H1 (cell line): ENCODE data around the gene DNAH1. TPM values are rescaled to one million over a fixed set of nuclear protein-coding genes. Genes with fewer than 3 reads are reported as not detected.
A peak's percentile ranks its signal among the peaks of the same experiment; 100 is the strongest.

Experiments
- ASH2L ChIP-seq: fragments of 200-600, 300-600 bp; sonication (generic); IDR thresholded peaks from one replicate; pipeline ENCODE4 v1.7.1; 2017; ENCODE audit warnings: low read length
- BCL11A ChIP-seq, 2 experiments: IDR thresholded peaks; one replicate each; pipeline ENCODE4 v1.6.1; 2011; ENCODE audit warnings: low read depth in 2 of 2, low read length in 2 of 2, mild to moderate bottlenecking in 2 of 2
- CBX8 ChIP-seq: fragments of 300-800, 300-1000 bp; sonication (generic); IDR thresholded peaks from 2 replicates; pipeline ENCODE4 v1.7.1; 2016; ENCODE audit warnings: low read depth, low read length, borderline replicate concordance
- CHD2 ChIP-seq: IDR thresholded peaks from 2 replicates; pipeline ENCODE4 v1.6.1; 2012; ENCODE audit warnings: low read length, improper control_type of control experiment
- CREB1 ChIP-seq: IDR thresholded peaks from 2 replicates; pipeline ENCODE4 v1.6.1; 2012; ENCODE audit warnings: inconsistent platforms
- CTBP2 ChIP-seq: IDR thresholded peaks from 2 replicates; pipeline ENCODE4 v1.7.0; 2011; ENCODE audit warnings: borderline replicate concordance, mild to moderate bottlenecking, moderate library complexity, mixed read lengths, low read length; ENCODE audit not compliant: insufficient read depth, insufficient read length
- E2F6 ChIP-seq: IDR thresholded peaks from 2 replicates; pipeline ENCODE4 v1.6.1; 2012; ENCODE audit warnings: inconsistent platforms
- KDM4A ChIP-seq: IDR thresholded peaks from one replicate; pipeline ENCODE4 v1.7.1; 2012; ENCODE audit warnings: low read depth, mild to moderate bottlenecking, moderate library complexity, low read length, inconsistent platforms; ENCODE audit not compliant: severe bottlenecking
- NRF1 ChIP-seq: IDR thresholded peaks from 2 replicates; pipeline ENCODE4 v1.6.1; 2011; ENCODE audit warnings: mild to moderate bottlenecking, low read depth, low read length, improper control_type of control experiment
- PHF8 ChIP-seq: fragments of 200-600 bp; sonication (generic); conservative IDR thresholded peaks from 2 replicates; pipeline ENCODE4 v1.7.1; 2012; ENCODE audit warnings: low read depth, mild to moderate bottlenecking, inconsistent platforms, low read length, moderate library complexity
- POLR2A ChIP-seq, 2 experiments: IDR thresholded peaks; 1 replicate in 1 of 2; 2 replicates in 1 of 2; pipeline ENCODE4 v1.6.1; 2011; ENCODE audit warnings: low read depth in 2 of 2, low read length in 2 of 2, mild to moderate bottlenecking in 2 of 2; ENCODE audit errors: control extremely low read depth in 1 of 2
- POU5F1 ChIP-seq: IDR thresholded peaks from 2 replicates; pipeline ENCODE4 v1.6.1; 2011; ENCODE audit warnings: low read depth, mild to moderate bottlenecking, low read length, moderate library complexity
- RXRA ChIP-seq: IDR thresholded peaks from 2 replicates; pipeline ENCODE4 v1.6.1; 2011; ENCODE audit warnings: low read depth, mild to moderate bottlenecking, low read length, moderate library complexity; ENCODE audit not compliant: insufficient read depth
- SIN3A ChIP-seq, 2 experiments: IDR thresholded peaks in 1 of 2; conservative IDR thresholded peaks in 1 of 2; 2 replicates each; pipeline ENCODE4 v1.6.1; 2011 to 2012; ENCODE audit warnings: low read length in 2 of 2, improper control_type of control experiment in 1 of 2, low read depth in 1 of 2, mild to moderate bottlenecking in 1 of 2
- SUZ12 ChIP-seq: fragments of 200-600 bp; sonication (generic); IDR thresholded peaks from 2 replicates; pipeline ENCODE4 v1.6.1; 2012; ENCODE audit warnings: mild to moderate bottlenecking, inconsistent platforms, low read length, moderate library complexity, mixed read lengths
- TAF1 ChIP-seq: IDR thresholded peaks from 2 replicates; pipeline ENCODE4 v1.6.1; 2011; ENCODE audit warnings: mild to moderate bottlenecking, low read depth, low read length
- USF2 ChIP-seq: IDR thresholded peaks from 2 replicates; pipeline ENCODE4 v1.6.1; 2011; ENCODE audit warnings: low read length, improper control_type of control experiment
- YY1 ChIP-seq: IDR thresholded peaks from 2 replicates; pipeline ENCODE4 v1.6.1; 2011; ENCODE audit warnings: low read depth, mild to moderate bottlenecking, low read length
- ZNF274 ChIP-seq: IDR thresholded peaks from 2 replicates; pipeline ENCODE4 v1.7.0; 2012; ENCODE audit warnings: low read length, borderline replicate concordance; ENCODE audit errors: extremely low read depth
- polyA plus RNA-seq, 7 experiments: library from polyadenylated mRNA; depleted of rRNA in 3 of 7; stranded (reverse) in 5 of 7; unstranded in 2 of 7; fragments of >200 nt in 5 of 7; fragments of 200-250 nt in 2 of 7; gene quantifications; 1 replicate in 5 of 7; 2 replicates in 1 of 7; 4 replicates in 1 of 7; pipeline versions ENCODE4 v1.2.1 to v1.2.3, GENCODE V29; 2011 to 2013; ENCODE audit warnings: missing spikeins in 2 of 7, mixed read lengths in 2 of 7
- total RNA-seq: library from RNA; stranded (reverse); fragmentation: NEBNext Ultra II Directional; extraction: Animal tissue kit (Norgen Biotek cat#: 25700); gene quantifications from 2 replicates; pipeline ENCODE4 v1.2.1, GENCODE V29; 2021
- TF ChIP-seq, protein P1 (sequence below): IDR thresholded peaks from 2 replicates; pipeline ENCODE4 v1.6.1; 2012; ENCODE audit warnings: low read length, inconsistent platforms

The DNAH1 gene
- total and polyA plus RNA-seq, 2 of the 8 experiments (the other 6 are each of a cell fraction or from before 2014, with no cell fraction given): 1.0 to 1.5 TPM

GRCh38 chr3:52317208-52318000 lies 1.3 kb downstream of the DNAH1 start (continued):
- TF ChIP-seq, protein P1, sequence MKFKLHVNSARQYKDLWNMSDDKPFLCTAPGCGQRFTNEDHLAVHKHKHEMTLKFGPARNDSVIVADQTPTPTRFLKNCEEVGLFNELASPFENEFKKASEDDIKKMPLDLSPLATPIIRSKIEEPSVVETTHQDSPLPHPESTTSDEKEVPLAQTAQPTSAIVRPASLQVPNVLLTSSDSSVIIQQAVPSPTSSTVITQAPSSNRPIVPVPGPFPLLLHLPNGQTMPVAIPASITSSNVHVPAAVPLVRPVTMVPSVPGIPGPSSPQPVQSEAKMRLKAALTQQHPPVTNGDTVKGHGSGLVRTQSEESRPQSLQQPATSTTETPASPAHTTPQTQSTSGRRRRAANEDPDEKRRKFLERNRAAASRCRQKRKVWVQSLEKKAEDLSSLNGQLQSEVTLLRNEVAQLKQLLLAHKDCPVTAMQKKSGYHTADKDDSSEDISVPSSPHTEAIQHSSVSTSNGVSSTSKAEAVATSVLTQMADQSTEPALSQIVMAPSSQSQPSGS: no peak
- TF ChIP-seq CHD2: no peak
- TF ChIP-seq SUZ12: no peak
- no peak for TF ChIP-seq RXRA
- TF ChIP-seq CTBP2: no peak
- no peak for TF ChIP-seq YY1
- no peak; the same call in 1 of the 2 replicates for TF ChIP-seq E2F6
- TF ChIP-seq ASH2L: peak; percentile 38
- TF ChIP-seq KDM4A: peak; percentile 36
- TF ChIP-seq SIN3A (conservative IDR thresholded peaks at IDR 0.05 in 1 of 2, IDR thresholded peaks at IDR 0.05 in 1 of 2; ENCODE audit: low read depth in 1 of 2, low read length in 2 of 2): peak; percentile 75 to 96; a peak in 2 of 4 replicates
- TF ChIP-seq NRF1: no peak
- TF ChIP-seq CBX8: no peak
- TF ChIP-seq USF2: no peak
- no peak for TF ChIP-seq POU5F1
- TF ChIP-seq PHF8: 0 out of 2 replicates have a peak, but pooled peaks have one; percentile 32
- TF ChIP-seq POLR2A (IDR thresholded peaks at IDR 0.05; ENCODE audit: control extremely low read depth in 1 of 2, low read depth in 2 of 2, low read length in 2 of 2): peak in 1 of 2 experiments; percentile 49; a peak in 1 of 3 replicates
- 0 out of 2 replicates have a peak, but pooled peaks have one; percentile 20 for TF ChIP-seq TAF1
- TF ChIP-seq ZNF274: no peak
- TF ChIP-seq CREB1: 0 out of 2 replicates have a peak, but pooled peaks have one; percentile 7
- no peak for TF ChIP-seq BCL11A (IDR thresholded peaks at IDR 0.05; ENCODE audit: low read depth in 2 of 2, low read length in 2 of 2)
